GM03348 (cell line): ENCODE data around the gene ATP1B2.
"Not testable (repeated sequence)": the region's sequence is repeated elsewhere in the genome, so short reads cannot be mapped to it uniquely, and the experiment has no call there.

Experiments
- DNase-seq: peaks from one replicate; pipeline ENCODE4 v3.0.0; 2012; ENCODE audit warnings: low spot score

Gene ATP1B2, protein sequence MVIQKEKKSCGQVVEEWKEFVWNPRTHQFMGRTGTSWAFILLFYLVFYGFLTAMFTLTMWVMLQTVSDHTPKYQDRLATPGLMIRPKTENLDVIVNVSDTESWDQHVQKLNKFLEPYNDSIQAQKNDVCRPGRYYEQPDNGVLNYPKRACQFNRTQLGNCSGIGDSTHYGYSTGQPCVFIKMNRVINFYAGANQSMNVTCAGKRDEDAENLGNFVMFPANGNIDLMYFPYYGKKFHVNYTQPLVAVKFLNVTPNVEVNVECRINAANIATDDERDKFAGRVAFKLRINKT

DNA sequence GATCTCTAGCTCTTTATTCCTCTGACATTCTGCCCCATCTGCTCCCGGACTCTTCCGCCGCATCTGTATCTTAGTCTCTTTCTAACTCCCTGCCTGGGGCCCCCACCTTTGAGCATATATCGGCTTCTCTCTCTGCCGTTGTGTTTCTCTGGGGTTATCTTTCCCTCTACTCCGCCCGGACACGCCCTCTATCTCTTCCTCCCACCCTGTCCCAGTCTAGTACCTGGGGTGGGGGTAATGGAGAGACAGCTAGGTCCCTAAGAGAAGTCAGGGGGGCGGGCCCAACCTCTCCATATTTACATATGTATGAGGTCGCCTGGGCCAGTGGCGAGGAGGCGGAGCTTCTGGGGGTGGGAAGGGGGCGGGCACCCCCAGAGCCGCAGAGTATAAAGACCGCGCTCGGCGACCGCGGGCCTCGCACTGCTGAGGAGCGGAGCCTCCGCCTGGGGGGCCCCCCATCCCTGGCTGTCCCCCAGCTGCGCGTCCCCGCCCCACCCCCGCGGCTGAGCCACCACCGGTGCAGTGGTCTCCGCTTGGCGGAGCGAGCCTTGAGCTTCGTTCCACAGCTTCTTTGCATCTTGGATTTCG, at the start of gene ATP1B2:
TSS of gene ATP1B2 (plus strand) at position 418 of the 588 bp plus-strand sequence. CDS start 593 bp downstream, outside the sequence.
- DNase-seq, result peak; percentile 63

DNA sequence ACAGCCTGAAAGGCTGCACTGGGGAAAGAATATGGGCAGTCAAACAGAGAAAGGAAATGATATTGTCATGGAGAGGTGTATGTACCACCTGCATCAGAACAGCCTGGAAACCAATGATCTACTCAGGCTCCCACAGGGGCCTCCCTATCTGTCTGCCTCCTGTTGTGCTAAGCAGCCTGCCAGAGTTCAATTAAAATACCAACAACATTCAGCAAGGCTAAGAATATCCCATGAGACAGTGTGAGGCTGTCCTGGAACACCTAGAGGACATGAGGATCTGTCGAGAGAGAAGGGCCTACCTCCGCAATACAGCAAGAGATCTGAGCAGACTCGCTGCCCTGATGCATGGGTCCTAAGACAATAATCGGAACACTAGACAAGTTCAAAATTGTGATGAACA, 44.4 kb upstream of the ATP1B2 start:
- DNase-seq, result no peak

DNA sequence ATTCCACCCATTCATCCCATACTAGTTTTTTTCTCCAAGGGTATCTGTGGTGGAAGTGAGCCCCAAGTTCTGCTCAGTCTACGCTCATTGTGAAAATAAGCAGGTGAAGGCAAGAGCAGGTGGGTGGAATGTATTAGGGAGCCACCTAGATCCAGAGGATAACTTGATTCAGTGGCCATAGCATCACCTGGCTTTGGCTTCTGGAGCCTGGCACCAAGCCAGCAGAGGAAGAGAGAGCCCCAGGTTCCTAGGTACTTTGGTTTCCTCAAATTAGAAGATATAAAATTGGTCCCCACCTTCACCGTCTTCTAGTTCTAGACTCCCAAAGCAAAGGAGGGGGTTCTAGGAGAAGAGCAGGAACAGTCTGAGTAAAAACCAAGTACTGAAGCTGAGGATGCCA, 40.1 kb upstream of the ATP1B2 start:
- DNase-seq, result no peak

DNA sequence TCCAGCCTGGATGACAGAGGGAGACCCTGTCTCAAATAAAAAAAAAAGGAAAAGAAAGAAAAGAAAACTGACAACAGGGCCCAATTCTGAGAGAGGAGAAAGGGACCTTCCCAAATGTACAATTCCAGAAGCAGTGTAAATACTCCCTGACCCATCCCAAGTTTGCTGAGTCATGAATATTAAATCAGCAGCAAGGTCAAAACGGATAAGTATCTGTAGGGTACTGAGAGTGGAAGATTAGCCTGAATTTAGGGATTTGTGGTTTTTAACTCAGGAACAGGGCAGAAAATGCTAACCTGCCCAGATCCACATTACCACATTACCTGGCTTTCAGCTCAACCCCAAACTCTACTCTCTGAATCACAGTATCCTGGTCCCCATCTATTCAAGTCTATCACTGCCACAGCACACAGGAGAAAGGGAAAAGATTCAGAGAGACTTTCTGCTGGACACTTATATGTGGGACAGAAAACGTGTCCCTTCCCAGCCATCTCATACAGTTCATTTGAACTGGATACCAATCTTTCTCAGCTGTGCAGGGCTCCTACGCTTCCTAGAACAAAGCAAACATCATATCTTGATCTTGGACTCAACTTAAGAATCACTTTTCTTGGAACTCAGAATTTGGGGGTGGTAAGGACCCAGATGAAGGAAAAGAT, 39.0 kb upstream of the ATP1B2 start:
- DNase-seq, result no peak

DNA sequence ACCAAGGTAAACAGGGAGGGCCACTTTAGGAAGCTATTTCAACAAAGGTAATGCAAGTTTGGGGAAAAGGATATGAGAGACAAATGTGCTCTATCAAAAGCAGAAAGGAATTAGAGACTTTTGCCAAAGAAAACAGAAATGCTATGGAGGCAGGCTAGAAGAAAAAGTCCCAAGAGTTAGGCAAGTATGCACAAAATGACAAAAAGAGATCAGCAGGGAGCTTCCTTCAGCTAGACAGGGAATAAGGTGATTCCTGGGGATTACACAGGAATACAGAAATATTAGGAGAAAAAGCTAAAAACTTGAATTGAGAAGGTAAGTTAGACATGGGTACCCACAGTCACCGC, 38.5 kb upstream of the ATP1B2 start:
- no peak for DNase-seq

DNA sequence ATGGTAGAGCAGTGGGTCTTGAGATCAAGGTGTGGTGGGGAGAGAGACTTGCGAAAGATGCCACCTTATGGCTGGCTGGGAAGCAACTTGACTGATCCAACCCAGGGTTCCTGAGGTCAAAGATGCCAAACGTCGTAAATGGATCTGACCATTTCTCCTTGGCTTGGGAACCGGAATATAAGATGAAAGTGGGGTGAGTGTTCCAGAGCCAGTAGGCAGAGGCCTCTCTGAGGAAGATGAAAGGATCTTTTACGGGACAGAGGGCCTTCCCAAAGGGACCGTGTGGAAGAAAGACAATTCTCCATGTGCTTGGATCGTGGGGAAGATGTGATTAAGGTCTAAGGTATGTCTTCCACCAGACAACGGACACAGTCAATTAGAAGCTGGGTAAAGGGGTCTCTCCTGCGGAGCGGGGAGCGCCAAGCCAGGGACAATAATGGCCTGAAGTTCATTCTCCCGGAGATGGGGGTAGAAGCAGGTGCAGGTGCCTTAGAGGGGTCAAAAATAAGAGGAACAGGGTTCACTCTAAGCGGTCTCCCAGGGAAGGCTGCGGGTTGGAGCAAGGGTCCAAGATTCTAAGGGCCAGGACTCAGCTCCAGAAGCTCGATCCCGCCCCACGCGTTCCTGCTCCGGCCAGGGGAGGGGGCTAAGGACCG, 36.8 kb upstream of the ATP1B2 start:
- no peak for DNase-seq

DNA sequence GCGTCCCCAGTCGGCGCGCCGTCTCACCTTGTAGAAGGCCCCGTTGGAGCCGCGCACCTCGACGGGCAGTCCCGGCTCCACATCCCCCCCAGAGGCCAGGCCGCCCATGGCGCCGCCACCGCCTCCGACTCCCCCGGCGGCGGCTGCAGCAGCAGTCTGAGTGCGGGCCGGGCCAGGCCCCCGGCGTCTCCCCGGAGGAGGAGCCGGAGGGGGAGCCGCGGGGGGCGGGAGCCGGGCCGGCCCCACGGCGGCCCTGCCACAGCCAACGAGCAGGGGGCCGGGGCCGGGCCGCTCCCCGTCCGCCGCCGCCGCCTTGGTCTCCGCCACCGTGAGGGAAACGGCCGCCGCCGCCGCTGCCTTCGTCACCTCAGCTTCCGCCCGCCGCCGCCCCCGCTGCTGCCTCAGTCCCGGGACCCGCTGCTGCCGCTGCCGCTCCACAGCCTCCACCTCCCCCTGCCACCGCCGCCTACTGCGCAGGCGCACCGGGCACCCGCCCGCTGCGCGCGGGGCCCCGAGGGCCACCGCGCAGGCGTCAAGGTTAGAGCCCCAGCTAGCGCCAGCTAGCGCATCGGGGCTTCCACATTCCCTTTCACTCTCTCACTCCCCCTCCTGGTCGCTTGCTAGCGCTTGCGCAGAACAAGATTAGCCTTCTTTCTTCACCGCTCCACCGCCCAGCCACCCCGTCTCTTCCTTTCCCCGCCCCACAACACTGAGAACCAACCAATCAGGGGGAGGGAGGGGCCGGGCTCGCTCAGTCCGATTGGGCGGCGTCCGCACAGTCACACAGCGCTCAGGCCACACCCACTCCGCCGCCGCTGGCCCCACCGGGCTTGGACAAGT, 36.1 kb upstream of the ATP1B2 start, which contains the start of gene FXR2:
TSS of gene FXR2 (minus strand) at position 473 of the 840 bp plus-strand sequence. CDS start at position 108, 365 bp downstream.
- peak; percentile 100 for DNase-seq

DNA sequence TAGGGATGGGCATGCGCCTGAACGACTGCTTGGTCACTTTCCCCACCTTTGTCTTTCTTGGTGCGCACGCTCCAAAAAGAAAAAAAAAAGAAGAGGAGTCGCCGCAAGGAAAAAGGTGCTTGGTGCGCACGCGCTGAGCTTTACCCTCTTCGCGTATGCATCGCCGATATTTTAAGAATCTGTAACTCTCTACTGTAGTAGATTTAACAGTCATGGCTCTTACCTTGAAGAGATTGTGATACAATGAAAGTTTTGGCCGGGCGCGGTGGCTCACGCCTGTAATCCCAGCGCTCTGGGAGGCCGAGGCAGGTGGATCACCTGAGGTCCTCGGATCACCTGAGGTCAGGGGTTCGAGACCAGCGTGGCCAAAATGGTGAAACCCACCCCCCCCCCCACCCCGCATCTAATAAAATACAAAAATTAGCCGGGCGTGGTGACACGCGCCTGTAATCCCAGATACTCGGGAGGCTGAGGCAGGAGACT, 35.4 kb upstream of the ATP1B2 start:
- no peak for DNase-seq

DNA sequence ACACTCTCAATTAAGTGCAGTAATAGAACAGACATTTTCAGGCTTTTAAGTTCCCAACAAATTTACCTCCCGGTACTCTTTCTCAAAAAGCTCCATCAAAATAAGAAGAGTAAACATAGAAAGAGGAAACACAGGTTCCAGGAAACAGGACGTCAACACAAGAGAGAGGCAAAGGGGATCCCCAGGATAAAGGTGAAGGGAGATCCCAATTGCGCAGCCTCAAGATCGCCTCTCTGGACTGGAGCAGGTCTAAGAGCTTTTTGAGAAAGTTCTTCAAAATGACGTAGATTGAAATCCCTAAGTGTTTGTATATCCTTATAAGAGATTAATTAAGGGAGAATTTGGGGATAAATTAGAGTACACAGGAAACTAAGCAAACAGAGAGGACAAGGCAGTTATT, 32.1 kb upstream of the ATP1B2 start:
- DNase-seq, result no peak

DNA sequence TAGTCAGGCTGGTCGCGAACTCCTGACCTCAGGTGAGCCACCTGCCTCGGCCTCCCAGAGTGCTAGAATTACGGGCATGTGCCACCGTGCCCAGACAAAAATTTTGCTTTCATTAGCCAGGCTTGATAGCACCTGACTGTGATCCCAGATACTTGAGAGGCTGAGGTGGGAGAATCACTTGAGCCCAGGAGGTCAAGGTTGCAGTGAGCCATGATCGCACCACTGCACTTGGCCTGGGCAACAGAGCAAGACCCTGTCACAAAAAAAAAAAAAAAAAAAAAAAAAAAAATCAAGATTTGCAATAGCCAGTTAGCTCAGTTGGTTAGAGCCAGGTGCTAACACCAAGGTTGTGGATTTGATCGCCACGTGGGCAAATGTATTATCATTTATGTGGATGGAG, 29.9 kb upstream of the ATP1B2 start:
- DNase-seq, result no peak

DNA sequence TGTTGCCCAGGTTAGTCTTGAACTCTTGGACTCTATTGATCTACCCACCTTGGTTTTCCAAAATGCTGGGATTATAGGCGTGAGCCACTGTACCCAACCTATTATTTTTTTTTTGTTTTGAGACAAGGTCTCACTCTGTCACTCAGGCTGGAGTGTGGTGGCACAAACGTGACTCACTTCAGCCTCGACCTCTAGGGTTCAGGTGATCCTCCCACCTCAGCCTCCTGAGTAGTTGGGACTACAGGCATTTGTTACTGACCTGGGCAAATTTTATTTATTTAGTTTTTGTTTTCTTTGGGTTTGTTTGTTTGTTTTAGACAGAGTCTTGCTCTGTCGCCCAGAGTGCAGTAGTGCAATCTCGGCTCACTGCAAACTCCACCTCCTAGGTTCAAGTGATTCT, 27.1 kb upstream of the ATP1B2 start:
- DNase-seq, result no peak

DNA sequence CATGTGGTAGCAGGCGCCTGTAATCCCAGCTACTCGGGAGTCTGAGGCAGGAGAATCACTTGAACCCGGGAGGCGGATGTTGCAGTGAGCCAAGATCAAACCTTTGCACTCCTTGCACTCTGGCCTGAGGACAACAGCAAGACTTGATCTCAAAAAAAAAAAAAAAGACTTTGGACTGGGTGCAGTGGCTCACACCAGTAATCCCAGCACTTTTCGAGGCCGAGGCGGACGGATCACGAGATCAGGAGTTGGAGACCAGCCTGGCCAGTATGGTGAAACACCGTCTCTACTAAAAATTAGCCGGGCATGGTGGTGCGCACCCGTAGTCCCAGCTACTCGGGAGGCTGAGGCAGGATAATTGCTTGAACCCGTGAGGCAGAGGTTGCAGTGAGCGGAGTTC, 25.0 kb upstream of the ATP1B2 start:
- DNase-seq, result not testable (repeated sequence)

DNA sequence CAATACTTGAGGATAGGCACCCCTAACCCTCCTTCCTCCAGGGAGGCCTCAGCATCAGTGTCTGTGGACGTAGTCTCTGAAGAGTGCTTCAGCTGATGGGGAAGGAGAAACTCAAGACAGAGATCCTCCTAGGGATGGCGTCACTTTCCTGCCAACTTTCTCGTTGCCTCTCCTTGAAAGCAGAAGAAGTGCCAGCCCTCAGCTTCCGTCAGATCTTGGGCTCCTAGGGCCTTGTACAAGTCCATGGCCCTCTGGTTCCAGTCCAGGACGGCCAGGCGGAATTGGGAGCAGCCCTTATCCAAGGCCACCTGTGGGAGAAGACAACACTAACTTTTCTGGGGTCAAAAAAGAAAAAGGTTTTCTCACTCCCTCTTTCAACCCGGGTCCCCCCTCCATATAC, 24.4 kb upstream of the ATP1B2 start:
- DNase-seq, result no peak

DNA sequence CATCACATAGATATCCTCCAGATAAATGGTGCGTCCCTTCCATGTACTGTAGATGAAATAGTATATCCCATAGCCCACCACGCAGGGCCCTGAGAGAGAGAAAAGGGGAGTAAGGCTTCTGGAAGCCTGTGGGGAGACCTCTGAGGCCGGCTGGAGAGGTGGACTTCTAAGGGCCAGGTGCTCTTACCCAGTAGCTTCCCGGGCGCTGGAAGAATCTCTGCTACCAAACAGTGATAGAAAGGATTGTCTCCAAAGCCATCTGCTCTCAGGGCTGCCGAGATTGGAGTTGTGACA, 23.8 kb upstream of the ATP1B2 start:
- DNase-seq, result no peak

DNA sequence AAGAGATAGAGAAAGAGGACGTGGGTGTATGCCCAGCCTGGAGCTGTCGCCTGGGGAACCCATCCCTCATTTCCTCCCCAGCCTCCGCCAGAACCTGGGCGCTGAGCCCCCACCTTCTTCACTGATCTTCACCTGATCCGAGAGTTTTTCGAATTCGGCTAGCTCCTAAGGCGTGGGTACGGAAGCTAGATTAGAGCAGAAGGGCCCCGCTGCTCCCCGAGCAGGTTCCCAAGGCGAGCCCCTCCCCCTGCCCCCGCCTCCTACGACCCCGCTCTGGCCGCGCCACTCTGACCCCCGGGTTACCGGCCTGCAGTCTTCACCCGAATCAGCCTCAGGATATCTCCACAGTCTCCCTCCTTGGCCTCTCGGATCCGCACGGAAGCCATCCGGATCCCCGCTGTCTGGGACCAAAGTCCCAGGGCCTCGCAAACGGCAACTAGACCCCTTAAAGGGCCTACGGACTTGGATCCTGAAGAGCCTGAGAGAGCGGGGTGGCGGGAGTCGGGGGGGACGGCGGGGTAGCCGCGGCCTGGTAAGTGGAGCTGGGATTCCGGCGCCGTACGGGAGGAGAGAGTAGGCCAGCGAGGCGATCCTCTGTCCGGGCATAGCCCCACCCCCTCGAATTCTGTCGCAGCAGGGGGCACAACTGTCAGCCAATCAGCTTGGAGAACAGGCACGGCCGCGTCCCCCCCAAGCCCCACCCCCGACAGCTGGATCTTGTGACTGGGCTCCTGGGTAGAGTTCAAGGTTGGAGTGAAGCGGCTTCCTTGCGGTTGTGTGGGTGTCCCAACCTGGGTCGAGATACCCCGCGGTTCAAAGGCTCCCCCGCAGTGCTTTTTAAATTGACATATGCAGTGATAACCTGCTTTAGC, 23.2 kb upstream of the ATP1B2 start, which contains the start of gene SAT2:
TSS of gene SAT2 (minus strand) at position 572 of the 872 bp plus-strand sequence. CDS start at position 386, 186 bp downstream.
- peak; percentile 100 for DNase-seq

DNA sequence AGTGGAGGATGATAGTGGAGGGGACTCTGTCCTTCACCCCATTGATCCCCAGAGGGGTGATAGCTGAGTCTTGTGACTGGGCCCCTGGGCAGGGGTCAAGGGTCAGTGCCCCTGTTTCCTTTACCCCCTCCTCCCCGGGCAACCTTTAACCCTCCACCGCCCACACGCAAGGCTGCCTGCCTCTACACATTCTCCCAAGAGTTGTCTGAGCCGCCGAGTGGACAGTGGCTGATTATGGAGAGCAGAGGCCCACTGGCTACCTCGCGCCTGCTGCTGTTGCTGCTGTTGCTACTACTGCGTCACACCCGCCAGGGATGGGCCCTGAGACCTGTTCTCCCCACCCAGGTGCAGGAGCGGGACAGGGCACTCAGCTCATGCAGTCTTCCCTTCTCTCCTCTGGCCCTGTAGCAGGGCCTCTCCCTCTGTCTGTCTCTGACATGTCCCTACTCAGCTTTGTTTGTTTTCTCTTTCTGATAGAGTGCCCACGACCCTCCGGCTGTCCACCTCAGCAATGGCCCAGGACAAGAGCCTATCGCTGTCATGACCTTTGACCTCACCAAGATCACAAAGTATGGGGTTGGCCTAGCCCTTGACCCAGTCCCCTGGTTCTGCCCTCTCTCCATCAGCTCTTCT, 20.7 kb upstream of the ATP1B2 start, which contains the start of gene SHBG:
TSS of gene SHBG (plus strand) at position 197 of the 633 bp plus-strand sequence. CDS start at position 235, 38 bp downstream.
- no peak for DNase-seq

DNA sequence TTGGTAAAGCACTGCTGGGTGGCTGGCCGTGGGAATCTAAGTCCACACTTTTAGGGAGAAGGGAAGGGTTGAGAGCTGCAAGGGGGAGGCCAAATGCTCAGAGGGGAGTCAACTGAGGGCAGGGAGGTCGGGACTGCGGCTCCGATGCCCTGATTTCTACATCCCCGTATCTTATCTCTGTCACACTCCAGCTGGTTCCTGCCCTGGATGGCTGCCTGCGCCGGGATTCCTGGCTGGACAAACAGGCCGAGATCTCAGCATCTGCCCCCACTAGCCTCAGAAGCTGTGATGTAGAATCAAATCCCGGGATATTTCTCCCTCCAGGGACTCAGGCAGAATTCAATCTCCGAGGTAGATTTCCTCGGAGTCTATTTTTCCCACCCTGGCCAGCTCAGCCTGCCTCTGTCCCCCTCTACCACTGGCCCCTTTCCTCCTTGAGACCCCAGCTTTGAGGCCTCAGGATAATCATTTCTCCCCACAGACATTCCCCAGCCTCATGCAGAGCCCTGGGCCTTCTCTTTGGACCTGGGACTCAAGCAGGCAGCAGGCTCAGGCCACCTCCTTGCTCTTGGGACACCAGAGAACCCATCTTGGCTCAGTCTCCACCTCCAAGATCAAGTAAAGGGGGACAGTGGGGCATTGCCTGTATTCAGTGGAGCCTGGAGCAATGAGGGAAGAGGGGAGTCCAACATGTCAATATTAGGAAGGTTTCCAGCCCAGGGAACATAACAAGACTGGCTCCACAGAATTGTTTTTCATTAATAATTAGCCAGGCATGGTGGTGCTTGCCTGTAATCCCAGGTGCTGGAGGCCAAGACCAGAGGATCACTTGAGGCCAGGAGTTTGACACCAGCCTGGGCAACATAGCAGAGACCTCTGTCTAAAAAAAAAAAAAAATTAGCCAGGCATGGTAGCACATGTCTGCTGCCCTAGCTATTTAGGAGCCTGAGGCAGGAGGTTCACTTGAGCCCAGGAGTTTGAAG, 19.0 kb upstream of the ATP1B2 start:
- DNase-seq, result no peak

DNA sequence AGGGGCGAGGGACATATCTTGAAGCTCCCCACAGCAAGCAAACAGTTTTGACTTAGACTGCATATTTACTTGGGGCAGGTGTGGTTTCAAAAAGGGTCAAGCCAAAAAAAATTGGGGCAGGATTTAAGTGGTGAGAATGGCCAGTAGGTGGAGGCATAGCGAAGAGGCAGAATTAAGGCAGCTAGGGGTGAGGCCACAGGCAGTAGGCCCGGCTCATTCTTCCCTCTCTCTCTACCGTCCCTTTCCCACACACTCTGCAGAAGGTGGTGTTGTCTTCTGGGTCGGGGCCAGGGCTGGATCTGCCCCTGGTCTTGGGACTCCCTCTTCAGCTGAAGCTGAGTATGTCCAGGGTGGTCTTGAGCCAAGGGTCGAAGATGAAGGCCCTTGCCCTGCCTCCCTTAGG, 18.2 kb upstream of the ATP1B2 start:
- DNase-seq, result peak; percentile 82

DNA sequence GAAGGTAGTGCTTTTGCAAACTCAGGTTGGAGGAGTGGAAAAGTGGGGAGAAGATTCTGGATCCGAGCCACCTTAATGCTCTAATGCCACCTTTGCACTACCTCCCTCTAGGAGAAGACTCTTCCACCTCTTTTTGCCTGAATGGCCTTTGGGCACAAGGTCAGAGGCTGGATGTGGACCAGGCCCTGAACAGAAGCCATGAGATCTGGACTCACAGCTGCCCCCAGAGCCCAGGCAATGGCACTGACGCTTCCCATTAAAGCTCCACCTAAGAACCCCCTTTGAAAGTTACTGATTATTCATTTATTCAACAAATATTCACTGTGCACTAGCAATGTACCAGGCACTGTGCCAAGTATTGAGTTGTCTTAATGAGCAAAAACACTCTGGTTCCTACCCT, 17.6 kb upstream of the ATP1B2 start:
- DNase-seq, result no peak
